ENCODE measurements around the gene USB1. TPM values are rescaled to one million over a fixed set of nuclear protein-coding genes. Genes with fewer than 3 reads are reported as not detected.

Gene USB1
- total RNA-seq, 3 donors from 2014 or later (not counting 1 experiment from before 2014, with no cell fraction given): 64.7 to 86.0 (median 84.8) TPM

DNA sequence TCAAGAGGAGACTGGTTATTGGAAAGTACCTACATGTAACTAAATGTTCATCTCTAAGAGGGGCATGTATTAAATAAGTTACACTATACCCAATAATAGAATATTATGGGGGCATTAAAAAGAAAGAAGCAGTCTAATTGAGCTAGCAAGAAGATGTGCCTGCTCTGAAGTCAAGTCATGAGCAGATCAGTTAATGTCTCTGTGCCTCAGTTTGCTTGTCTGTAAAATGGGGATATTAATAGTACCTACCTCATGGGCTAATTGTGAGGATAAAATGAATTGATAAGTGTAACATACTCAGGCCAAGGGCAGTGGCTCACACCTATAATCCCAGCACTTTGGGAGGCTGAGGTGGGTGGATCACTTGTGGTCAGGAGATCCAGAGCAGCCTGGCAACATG lies 33.3 kb upstream of the USB1 start:
- H3K4me3 Mint-ChIP-seq: no peak overlapping the region
- no peak for ATAC-seq
- no peak overlapping the region for H3K4me3 ChIP-seq (ENCODE audit: low read length)
- H3K4me1 ChIP-seq (ENCODE audit: control insufficient read depth, insufficient read depth, low read length): no peaks in the 10 kb centered on the region
- no peaks in the 10 kb centered on the region for H3K36me3 ChIP-seq (ENCODE audit: control insufficient read depth, insufficient read depth, low read length)
- H3K9me3 Mint-ChIP-seq: no peaks in the 10 kb centered on the region
- DNase-seq: no peak
- no peaks in the 10 kb centered on the region for H3K27me3 ChIP-seq (ENCODE audit: control insufficient read depth, insufficient read depth, low read length)
- no peak overlapping the region for H3K27ac Mint-ChIP-seq
- TF ChIP-seq, protein P1, sequence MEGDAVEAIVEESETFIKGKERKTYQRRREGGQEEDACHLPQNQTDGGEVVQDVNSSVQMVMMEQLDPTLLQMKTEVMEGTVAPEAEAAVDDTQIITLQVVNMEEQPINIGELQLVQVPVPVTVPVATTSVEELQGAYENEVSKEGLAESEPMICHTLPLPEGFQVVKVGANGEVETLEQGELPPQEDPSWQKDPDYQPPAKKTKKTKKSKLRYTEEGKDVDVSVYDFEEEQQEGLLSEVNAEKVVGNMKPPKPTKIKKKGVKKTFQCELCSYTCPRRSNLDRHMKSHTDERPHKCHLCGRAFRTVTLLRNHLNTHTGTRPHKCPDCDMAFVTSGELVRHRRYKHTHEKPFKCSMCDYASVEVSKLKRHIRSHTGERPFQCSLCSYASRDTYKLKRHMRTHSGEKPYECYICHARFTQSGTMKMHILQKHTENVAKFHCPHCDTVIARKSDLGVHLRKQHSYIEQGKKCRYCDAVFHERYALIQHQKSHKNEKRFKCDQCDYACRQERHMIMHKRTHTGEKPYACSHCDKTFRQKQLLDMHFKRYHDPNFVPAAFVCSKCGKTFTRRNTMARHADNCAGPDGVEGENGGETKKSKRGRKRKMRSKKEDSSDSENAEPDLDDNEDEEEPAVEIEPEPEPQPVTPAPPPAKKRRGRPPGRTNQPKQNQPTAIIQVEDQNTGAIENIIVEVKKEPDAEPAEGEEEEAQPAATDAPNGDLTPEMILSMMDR (IDR thresholded peaks at IDR 0.05): no peak
- H3K36me3 Mint-ChIP-seq: no peaks in the 10 kb centered on the region
- H3K4me1 Mint-ChIP-seq: peaks cover 8 to 10% of the 10 kb centered on the region in 2 donors
- intact Hi-C loops (cut with micrococcal nuclease): no loop called here
- no peaks in the 10 kb centered on the region for H3K9me3 ChIP-seq (ENCODE audit: control insufficient read depth, insufficient read depth, low read length)
- H3K27ac ChIP-seq (ENCODE audit: low read length): no peak overlapping the region
- no peaks in the 10 kb centered on the region for H3K27me3 Mint-ChIP-seq (ENCODE audit: low read depth in 2 of 2)

DNA sequence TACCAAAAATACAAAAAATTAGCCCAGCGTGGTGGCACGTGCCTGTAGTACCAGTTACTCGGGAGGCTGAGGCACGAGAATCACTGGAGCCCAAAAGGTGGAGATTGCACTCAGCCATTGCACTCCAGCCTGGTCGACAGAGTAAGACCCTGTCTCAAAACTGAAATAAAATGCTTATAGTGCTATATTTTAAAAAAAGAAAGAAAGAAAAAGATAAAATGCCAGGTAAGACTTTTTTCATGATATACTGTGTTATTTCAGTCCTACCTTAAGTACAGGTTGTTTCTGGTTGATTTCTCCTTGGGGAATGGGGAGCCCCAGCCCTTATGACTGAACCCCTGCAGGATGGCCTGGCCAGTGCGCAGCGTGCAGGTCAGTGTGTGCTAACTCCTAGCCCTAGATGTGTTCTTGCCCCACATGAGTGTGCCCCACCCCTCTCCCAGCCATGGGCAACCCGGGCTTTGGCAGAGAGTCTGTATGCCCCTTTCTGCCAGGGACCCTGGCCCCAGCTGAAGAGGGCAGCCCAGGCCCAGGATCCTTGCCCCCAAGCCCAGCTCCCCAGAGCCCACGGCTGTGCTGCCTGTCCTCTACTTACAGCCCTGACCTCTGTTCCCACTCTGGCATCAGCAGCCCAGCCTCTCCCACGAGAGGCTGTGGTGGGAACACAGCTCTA lies 31.6 kb upstream of the USB1 start:
- no peak overlapping the region for H3K4me3 ChIP-seq (ENCODE audit: low read length)
- Mint-ChIP-seq H3K9me3 (no peaks in the 10 kb centered on the region), H3K36me3 (no peaks in the 10 kb centered on the region), H3K4me1 (peaks cover 8 to 10% of the 10 kb centered on the region in 2 donors), H3K27me3 (ENCODE audit: low read depth in 2 of 2) (no peaks in the 10 kb centered on the region), H3K4me3 (no peak overlapping the region), H3K27ac (no peak overlapping the region)
- intact Hi-C loops (cut with micrococcal nuclease): no loop called here
- H3K27me3 ChIP-seq (ENCODE audit: control insufficient read depth, insufficient read depth, low read length): no peaks in the 10 kb centered on the region
- TF ChIP-seq, protein P1 (IDR thresholded peaks at IDR 0.05): no peak
- no peak overlapping the region for H3K27ac ChIP-seq (ENCODE audit: low read length)
- no peaks in the 10 kb centered on the region for H3K36me3 ChIP-seq (ENCODE audit: control insufficient read depth, insufficient read depth, low read length)
- no peaks in the 10 kb centered on the region for H3K9me3 ChIP-seq (ENCODE audit: control insufficient read depth, insufficient read depth, low read length)
- DNase-seq: no peak
- WGBS (ENCODE audit: insufficient coverage): 90% methylated on average over 10 of the region's 10 CpGs
- ATAC-seq: no peak
- no peaks in the 10 kb centered on the region for H3K4me1 ChIP-seq (ENCODE audit: control insufficient read depth, insufficient read depth, low read length)

DNA sequence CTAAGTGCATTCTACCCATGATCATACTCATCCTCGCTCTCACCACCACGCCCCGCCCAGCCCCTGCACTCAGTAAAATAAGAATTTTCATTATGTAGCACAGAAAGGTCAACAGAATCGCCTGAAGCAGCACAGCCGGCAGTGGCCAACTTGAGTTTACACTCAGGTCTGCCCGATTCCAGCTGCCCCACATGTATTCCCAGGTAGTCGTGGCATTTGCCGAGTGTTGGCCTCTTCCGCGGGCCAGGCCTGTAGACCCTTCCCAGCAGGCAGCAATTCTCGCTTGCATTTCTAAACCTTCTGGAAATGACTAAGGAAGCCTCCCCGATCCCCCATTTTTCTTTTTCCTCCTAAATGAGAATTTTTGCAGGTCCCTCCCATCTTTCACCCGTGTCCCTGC lies 30.9 kb upstream of the USB1 start:
- no peak overlapping the region for H3K4me3 ChIP-seq (ENCODE audit: low read length)
- no peak overlapping the region for H3K27ac ChIP-seq (ENCODE audit: low read length)
- H3K36me3 Mint-ChIP-seq: no peaks in the 10 kb centered on the region
- H3K9me3 Mint-ChIP-seq: no peaks in the 10 kb centered on the region
- no peaks in the 10 kb centered on the region for H3K4me1 ChIP-seq (ENCODE audit: control insufficient read depth, insufficient read depth, low read length)
- TF ChIP-seq, protein P1 (IDR thresholded peaks at IDR 0.05): no peak
- no peak overlapping the region for H3K27ac Mint-ChIP-seq
- 90% methylated on average over 13 of the region's 13 CpGs for WGBS (ENCODE audit: insufficient coverage)
- DNase-seq: no peak
- intact Hi-C loops (cut with micrococcal nuclease): no loop called here
- no peaks in the 10 kb centered on the region for H3K36me3 ChIP-seq (ENCODE audit: control insufficient read depth, insufficient read depth, low read length)
- H3K9me3 ChIP-seq (ENCODE audit: control insufficient read depth, insufficient read depth, low read length): no peaks in the 10 kb centered on the region
- no peak for ATAC-seq
- no peaks in the 10 kb centered on the region for H3K27me3 ChIP-seq (ENCODE audit: control insufficient read depth, insufficient read depth, low read length)
- peaks cover 8 to 10% of the 10 kb centered on the region in 2 donors for H3K4me1 Mint-ChIP-seq
- no peak overlapping the region for H3K4me3 Mint-ChIP-seq
- H3K27me3 Mint-ChIP-seq (ENCODE audit: low read depth in 2 of 2): no peaks in the 10 kb centered on the region

DNA sequence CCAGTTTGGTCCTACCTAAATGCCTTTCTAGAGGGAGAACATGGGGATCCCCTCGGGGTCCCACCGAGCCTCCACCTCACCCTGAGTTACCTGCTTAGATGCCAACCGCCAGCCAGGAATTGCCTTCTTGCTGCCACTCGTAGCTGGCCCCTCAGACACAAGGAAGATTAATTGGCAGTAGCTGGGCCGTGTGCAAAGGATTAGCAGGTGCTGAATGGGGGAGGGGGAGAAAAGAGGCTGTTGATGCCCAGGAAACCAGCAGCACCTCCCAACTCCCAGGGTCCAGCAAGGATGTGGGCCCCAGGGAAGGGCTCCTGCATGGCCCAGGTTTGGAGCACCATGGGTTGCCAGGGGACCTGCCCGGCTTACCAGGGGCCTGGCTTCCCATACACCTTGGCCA lies 30.2 kb upstream of the USB1 start, which contains the start of gene CNGB1:
Gene CNGB1 (minus strand): TSS at position 159 of the 400 bp plus-strand sequence. CDS start 3,842 bp downstream, outside the sequence.
- no peak for ATAC-seq
- H3K9me3 ChIP-seq (ENCODE audit: control insufficient read depth, insufficient read depth, low read length): no peaks in the 10 kb centered on the region
- Mint-ChIP-seq H3K4me3 (no peak within 1 kb of the TSS), H3K27ac (peak within 1 kb of the TSS in 1 of 2 donors; percentile 39), H3K27me3 (ENCODE audit: low read depth in 2 of 2) (no peaks in the 10 kb centered on the region), H3K4me1 (peaks cover 8 to 10% of the 10 kb centered on the region in 2 donors), H3K36me3 (no peaks in the 10 kb centered on the region), H3K9me3 (no peaks in the 10 kb centered on the region)
- H3K36me3 ChIP-seq (ENCODE audit: control insufficient read depth, insufficient read depth, low read length): no peaks in the 10 kb centered on the region
- DNase-seq: no peak
- intact Hi-C loops (cut with micrococcal nuclease): no loop called here
- H3K27me3 ChIP-seq (ENCODE audit: control insufficient read depth, insufficient read depth, low read length): no peaks in the 10 kb centered on the region
- no peak within 1 kb of the TSS for H3K4me3 ChIP-seq (ENCODE audit: low read length)
- TF ChIP-seq, protein P1 (IDR thresholded peaks at IDR 0.05): no peak
- WGBS (ENCODE audit: insufficient coverage): 88% methylated on average over 6 of the region's 6 CpGs
- H3K27ac ChIP-seq (ENCODE audit: low read length): no peak within 1 kb of the TSS
- H3K4me1 ChIP-seq (ENCODE audit: control insufficient read depth, insufficient read depth, low read length): no peaks in the 10 kb centered on the region
